GM21381 (cell line): ENCODE measurements around the gene HOGA1.

Experiments
- ATAC-seq: cut with Tn5 transposase; IDR thresholded peaks from one replicate; pipeline ENCODE4 v1.9.1; 2021; ENCODE audit warnings: mild to moderate bottlenecking, moderate library complexity; ENCODE audit not compliant: unreplicated experiment

HOGA1 gene

DNA sequence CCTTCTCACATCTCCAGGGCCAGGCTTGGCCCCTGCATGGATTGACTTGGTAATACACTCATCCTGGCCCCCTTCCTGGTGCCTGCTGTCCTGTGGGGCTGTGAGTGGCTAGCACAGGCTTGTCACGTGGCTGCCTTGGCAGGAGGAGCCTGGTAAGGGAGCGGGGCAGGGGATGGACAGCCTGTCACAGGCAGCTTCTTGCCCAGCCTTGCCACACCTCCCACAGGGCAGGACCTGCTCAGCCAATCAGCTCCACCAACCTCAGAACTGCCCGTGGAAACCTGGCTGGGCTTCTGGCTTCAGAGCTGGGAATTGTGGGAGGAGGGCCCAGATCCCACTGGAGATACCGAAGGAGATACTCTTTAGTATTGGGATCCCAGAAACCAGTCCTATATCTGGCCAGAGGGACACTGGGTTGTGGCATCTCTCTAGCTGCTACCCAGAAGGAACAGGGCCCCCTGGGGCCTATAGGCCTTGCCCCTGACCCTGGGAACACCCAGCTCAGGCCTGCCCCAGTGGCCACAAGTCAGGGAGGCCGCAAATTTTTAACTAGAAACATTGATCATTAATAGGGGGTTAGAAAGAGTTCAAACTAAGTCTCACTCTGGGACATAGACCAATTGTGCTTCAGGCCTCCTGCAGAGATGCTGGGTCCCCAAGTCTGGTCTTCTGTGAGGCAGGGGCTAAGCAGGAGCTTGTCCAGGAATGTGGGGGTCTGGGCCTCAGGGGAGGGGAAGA is at the start of gene HOGA1:
Gene HOGA1, plus strand, starts transcription at position 330 of the 738 bp plus-strand sequence. Its CDS starts 315 bp downstream, at position 645.
- ATAC-seq, result no peak

DNA sequence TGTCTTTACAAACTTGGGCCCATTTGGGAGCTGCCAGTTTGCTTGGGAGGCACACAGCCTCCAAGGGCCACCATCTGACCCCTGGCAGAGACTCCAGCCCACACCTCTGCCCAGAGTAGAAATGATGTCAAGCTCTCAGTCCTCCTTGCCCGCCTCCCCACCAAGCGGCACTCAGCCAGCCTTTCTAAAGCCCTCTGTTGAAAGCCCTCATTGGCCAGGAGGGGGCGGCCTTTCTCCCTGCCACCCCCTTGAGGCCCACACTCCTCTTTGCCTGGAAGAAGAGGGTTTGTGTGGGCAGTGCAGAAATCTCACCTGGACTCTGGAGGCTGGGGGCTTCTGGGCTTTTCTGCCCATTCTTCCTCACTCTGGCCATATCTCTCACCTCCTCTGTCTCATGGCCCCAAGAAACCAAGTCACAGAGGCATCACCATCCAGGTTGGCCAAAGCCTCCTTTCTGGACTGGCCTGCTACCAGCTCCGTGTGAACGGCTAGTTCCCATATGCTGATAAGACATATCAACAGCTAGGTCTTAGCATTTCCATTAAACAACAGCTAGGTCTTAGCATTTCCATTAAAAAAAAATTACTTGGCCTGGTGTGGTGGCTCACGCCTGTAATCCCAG is 49.3 kb upstream of the HOGA1 start:
- no peak for ATAC-seq

DNA sequence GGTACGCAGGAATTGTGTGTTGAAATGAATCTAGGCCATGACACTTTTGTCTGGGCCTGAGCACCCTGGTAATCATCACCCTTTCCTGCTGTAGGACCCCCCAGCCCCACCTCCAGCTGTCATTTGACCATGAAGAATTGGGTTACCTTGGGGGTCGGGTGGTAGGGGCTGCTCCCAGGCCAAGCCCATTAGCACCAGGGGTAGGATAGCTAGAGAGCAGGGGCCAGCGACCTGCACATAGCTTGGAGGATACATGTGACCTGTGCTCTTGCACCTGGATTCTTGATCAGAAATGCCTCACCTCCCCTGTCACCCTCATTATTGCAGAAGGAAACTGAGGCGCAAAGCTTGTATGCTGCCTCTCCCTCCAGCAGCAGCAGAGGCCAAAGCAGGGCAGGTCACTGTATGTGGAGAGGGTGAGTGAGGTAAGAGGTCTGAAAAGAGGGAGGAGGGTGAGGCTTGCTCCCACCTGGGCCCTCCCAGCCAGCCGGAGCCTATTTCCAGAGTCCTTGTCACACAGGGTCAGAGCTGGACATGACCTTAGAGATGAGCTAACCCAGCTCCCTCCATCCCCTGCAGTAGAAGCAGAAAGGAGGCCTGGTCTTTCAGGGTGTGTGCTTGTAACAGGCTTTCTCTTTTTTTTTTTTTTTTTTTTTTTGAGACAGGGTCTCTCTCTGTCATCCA is 46.9 kb upstream of the HOGA1 start:
- ATAC-seq, result no peak

DNA sequence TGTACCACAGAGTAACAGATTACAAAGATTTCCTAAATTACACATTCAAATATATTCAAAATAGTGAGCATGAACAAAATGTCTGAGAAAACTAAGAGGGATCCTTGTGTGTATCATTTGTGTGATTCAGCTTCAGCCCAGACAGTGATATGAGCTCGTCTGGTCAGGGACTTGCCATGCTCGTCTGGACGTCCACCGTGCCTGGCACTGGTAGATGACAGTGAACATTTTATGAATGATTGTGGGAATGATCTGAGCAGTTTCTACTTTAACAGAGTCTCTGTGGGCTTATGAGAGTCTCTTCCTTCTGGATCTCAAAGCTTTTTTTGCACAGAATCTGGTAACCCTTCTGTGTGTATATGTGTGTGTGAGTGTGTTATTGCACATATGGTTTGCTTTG is 45.8 kb upstream of the HOGA1 start:
- ATAC-seq, result no peak

DNA sequence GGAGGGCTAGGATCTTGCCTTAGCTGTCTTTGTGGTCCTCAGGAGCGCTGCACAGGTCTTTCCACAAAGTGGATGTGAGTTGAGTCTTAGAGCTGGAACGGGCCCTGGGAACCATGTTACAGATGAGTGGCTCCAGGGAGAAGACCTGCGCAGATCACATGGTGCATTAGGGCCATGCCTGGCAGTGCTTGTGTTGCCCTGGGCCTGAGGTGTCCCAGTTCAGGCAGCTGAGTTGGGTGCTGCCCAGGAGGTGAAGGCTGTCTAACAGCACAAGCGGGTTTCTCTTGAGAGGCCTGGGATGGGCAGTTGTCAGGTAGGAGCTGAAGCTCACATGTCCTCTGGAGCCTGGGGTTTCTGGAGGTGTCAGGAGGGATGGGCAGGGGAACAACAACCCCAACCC is 45.4 kb upstream of the HOGA1 start:
- no peak for ATAC-seq

DNA sequence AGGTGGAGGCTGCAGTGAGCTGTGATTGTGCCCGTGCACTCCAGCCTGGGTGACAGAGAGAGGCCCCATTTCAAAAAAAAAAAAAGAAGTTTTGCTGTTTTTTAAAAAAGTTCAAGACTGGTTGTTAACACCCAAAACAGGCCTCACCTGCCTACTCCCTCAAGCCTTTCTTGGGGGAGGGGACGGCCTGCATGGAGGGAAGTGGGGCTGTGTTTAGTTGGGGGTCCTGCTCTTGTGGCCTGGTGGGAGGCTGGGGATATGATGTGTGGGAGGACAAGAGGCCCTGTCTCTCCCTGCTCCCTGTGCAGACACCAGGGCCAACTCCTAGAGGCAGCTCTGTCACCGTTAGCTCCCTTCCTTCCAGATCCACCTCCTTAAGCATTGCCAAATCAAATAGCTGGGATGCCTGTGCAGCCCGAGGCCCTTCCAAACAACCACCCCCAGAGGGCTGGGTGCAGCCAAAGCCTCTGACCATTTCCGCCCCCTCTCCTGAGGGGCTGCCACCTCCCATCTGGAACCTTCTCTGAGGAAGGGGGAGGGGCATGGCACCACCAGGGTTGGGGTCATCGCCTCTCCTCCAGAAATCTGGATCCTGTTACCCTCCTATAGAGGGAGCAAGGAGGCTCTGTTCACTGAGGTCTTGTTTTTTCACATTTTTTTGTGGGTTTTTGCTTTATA is 44.5 kb upstream of the HOGA1 start:
- ATAC-seq, result no peak

DNA sequence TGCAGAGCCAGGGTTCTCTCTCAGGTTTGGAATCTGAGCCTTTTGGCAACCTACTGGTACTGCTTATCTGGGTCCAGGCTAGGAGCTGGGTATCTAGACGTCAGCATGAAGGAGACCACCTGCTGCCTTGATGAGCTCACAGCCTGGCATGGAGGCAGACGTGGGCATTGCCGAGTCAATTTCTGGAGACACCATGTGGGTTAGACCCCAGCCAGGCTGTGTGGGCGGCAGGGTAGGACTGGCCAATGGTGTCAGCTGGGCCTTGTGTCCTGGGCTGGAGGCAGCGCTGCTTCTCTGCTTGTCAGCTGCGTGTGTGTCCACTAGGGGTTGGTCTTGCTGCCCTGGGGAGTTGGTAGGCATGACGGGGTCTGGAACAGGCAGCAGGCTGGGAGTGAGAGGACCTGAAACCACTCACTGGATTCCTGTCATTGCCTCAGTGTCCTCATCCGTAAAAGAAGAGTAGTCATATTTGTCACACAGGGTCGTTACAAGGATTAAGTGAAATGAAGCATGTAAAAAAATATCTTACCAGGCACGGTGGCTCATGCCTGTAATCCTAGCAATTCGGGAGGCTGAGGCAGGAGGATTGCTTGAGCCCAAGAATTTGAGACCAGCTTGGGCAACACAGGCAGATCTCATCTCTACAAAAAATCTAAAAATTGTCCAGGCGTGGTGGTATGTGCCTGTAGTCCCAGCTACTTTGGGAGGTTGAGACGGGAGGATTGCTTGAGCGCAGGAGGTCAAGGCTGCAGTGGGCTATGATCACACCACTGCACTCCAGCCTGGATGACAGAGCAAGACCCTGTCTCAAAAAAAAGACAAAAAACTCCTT is 43.3 kb upstream of the HOGA1 start:
- ATAC-seq, result no peak

DNA sequence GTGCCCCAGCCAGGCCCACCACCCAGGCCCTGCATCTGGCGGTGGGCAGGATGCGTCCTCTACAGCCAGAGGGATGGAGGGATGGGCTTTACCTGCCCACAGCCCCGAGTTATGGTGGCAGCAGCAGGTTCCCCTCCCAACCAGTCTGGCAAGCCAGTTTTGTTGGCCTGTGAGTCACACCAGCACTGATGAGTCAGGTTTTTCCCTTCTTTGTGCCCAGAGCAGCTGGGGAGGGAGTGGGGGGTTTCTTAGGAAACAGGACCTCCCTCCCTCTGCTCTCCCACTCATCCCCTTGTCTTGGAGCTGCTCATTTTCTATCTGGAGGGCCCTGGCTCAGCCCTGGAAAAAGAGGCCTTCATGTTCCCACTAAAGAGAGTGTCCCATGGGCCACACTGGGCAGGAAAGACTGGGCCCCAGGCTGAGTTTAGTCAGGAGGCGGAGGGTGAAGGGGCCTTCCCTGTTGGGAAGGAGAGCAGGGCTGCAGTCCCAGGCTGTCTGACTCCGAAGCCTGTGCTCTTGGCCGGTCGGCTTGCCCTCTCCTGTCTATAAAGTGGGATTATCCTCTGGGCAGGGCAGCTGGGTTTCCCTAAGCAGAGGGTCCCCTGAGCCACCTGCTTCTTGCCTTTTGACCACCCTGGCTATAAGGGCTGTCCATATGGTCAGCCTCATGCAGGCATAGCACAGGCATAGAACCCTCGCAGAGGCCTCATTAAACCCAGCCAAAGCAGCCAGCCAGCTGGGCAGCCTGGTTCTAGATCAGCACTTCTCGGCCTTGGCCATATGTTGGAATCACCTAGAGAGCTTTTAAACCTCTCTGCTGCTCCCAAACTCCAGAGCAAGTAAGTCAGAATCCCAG is 41.8 kb upstream of the HOGA1 start:
- no peak for ATAC-seq

DNA sequence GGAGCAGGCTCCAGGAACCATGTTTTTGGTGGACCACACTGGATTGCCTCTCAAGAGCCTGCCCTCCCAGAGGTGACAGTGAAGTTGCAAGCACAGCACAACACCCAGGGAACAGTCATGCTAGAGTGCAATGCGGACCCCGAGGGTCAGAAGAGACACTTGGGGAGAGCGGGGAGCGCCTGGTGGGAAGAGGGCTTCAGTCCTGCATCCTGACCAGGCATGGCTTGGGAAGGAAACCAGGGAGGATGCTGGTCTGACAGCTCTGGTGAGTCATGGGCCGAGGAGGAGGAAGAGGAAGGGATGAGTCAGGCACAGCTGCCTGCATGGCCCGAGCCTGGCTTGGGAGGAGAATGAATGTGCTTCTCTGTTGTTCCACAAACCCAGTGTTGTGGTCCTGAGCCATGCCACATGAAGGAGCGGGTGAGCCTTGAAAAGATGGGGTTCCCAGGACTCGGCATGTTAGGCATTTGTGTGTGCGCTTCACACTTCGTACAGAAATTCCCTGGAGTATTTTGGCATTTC is 41.1 kb upstream of the HOGA1 start:
- ATAC-seq, result no peak

DNA sequence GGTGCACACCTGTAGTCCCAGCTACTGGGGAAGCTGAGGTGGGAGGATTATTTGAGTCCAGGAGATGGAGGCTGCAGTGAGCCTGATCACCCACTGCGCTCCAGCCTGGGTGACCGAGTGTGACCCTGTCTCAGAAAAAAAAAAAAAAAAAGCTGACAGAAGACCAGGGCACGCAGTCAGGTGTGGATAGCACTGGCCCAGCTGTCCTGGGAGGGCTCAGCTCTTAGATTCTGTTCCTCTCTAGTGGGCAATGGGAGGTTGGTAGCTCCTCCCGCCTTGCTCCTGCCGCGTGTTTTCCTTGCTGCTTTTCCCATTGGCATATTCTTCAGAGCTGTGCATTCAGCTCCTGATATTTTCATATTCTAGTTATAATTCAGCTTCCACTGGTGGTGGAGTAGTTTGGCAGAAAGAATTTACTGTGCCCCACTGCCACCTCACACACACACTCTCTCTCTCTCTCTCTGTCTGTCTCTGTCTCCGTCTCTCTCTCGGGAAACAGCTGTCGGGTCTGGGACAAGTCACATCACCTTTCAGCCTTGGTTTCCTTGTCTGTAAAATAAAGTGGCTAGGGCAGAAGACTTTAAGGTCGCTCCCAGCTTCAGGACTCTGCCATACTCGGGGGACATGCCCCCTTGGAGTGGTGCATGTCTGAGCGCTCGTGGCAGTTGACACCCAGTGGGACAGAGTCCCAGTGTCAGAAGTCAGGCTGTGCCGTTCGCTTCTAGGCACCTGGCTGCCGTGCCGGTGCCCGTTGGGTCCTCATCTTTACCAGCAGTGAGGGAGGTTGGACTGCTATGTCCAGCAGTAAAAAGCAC is 37.5 kb upstream of the HOGA1 start:
- ATAC-seq, result no peak

DNA sequence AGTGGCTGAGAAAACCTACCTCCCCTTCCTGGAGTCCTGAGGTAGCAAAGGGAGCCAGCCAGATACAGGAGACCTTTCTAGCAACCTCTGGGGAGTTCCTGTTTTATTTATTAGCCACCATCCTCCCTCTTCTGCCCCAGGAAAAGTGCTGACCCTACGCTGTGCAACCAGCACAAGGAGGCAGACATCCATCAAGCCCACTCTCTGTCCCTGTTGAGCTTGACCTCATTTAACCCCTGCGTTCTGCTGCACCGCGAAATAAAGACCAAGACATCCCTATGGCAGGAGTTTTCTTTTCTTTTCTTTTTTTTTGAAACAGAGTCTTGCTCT is 37.0 kb upstream of the HOGA1 start:
- no peak for ATAC-seq

DNA sequence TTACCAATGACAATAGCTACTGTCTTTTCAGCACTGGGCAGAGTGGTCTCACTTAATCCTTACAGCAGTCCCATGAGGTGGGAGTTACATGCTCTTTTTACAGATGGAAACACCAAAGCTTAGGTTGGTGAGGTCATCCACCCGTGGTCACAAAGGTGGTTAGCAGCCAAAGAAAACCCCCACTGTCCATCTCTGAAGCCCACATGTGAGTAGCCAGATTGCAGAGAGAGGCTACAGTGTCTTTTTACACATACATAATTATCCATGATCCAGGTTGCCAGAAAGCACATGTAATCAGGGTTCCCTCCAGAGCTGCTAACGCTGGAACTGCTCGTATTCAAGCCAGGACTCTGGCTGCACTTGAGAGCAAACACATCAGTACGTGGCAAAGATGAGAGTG is 36.2 kb upstream of the HOGA1 start:
- no peak for ATAC-seq

DNA sequence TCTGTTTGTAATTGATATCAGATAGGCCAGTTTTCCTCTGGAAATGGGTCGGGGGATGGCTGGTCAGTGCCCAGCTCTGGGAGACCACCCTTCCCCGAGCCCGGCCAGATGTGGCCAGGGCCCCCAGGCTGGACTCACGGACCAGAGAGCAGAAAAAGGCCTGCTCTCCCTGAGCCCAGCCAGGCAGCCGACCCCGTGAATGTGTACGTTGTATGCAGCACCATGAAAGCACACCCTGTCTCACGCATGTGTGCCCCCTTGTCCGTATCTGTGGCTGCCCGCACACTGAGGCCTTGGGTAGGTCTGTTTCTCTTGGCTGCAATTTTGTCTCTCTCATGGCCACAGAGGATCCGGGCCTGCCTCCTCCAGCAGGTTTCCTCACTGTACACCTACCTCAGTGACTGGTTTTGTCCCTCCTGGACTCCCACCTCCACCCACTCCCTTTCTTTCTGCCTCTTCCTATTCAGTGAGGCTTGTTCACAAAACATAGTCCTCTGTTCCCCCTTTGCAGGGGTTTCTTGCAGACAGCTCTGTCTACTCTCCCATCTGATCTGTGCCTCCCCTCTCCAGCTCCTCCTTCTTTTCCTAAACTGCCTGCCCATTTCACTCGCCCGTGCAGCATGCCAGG is 35.2 kb upstream of the HOGA1 start:
- no peak for ATAC-seq

DNA sequence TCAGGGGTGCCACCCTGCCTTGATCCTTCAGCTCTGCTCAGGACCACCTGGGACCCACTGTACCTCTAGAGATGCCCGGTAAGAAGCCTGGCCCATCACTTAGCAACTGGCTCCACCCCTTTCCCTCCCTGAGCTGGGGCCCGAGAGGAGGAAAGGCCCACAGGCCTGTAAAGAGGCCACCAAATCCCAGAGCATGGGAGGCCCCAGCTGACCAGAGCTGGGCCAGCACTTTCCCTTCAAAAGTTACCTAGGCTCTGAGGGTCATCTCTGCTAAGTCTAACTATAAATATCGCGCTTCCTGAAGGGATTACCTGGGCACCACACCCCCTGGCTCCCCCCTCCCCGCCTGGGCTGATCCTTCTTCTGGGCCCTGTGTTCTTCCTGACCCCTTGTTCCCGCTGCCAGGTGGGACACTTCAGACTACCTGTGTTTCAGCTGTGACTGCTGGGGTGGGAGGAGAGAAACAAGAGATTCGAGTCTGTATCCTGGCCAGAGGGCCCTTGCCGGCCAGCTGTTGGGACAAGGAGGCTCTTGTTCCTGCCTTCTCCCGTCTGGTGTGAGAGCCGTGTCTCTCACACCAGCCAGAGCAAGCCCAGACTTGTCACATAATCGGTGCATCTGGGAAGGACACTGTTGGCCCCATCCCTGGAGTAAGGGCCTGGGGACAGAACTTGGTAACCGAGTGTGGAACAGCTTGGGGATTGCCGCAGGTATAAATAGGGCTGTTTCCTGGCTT is 34.4 kb upstream of the HOGA1 start:
- ATAC-seq, result no peak

DNA sequence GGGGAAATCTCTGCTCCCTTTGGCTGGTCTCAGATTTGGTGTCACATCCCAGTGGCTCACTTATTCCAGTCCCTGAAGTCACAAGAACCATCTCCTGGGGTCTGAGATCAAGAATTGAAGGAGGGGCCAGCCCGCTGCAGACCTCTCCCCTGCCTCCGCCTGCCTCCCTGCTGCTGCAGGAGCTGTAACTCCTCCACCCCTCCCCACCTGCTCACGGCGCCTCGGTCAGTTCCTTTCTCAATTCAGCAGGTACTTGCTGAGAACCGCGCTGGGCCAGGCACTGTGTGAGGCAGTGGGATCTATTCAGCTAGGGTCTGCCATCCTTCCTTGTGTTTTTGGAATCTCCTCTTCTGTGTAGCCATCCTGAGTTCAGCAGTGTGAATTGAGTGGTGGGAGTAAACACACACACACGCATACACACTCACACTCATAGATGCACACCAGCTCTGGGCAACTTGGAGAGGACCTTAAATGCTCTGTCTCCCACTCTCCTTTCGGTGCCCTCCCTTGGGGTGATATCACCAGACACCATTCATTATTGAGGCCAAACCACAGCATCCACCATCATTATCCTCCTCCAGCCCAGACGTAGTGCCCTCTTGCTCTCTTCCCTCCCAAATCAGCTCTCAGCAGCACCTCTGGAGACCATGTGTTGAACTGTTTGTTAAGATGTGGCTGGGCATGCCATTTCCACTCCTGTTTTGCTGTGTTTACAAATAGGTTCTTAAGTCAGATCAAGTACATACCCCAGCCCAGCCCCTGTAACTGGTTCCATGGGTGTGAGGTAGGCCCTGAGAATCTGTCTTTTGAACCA is 33.6 kb upstream of the HOGA1 start:
- ATAC-seq, result no peak

DNA sequence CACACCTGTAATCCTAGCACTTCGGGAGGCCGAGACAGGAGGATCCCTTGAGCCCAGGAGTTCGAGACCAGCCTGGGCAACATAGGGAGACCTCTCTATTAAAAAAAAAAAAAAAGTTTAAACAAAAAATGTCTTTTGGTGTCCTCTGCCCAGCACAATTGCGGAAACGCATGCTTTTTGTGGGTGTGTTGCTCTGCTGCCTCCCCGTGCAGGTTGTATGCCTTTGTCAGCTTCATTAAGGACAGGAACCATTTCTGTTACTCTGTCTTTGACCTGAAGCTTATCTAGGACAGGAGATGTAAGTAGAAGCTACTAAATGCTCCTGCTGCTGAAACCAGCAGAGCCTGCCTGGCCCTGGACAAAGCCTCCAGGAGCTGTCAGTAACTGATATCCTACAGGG is 32.9 kb upstream of the HOGA1 start:
- ATAC-seq, result no peak

DNA sequence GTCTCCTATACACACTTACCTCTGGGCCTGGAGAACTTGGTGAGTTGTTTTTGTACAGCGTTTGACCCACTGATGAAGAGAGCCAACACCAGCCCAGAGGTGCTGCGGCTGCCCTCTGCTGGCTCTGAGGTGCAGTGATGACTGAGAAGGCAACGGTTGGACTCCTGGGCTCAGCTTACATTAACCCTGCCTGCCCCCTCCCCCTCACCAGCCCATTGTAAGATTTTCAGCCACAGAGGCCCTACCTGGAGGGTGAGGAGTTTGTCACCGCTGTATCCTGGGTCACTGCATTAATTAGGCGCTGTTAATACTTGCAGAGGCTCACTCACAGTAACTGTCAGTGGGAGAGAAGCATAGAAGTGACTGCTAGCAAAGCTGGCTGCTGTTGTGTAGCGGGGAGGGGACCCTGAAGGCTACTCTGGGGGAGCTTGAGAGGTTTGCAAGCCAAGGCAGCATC is 30.6 kb upstream of the HOGA1 start:
- peak; percentile 73 for ATAC-seq
